Measurements from ENCODE around the gene FBLN2.

The FBLN2 gene

DNA sequence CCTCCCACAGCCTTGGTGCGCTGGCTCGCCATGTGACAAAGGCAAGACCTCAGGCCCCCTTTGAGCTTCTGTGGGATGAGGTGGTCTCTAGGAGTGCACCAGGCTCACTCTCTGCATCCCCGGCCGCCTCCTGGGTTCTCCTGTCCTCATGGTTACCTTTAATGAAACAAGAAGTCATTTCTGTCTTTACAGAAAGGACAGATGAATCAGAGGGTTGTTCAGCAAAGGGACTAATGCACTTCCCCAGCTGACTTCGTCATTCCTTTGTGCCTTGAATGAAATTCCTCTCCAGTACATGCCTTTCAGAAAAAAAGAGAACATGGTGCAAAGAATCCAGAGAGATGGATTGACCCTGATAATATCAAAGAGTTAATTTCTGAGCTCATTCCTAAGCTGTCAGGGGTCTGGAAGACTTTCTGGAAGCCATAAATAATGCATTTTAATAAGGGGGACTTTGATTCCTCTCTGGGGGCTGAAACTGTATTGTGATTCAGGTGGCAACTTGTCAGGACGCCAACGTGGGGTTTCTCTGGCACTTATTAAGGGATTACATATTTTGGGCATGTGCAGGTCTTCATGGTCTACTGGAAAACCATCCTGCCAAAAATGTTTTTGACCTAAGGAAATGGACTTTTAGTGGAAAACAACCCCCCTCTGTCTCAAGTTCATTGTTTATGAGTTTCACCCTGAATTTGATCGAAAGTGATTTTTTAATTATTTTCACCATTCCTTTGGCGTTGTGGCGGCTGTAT, 122.7 kb downstream of the FBLN2 start:
- no peak for DNase-seq

DNA sequence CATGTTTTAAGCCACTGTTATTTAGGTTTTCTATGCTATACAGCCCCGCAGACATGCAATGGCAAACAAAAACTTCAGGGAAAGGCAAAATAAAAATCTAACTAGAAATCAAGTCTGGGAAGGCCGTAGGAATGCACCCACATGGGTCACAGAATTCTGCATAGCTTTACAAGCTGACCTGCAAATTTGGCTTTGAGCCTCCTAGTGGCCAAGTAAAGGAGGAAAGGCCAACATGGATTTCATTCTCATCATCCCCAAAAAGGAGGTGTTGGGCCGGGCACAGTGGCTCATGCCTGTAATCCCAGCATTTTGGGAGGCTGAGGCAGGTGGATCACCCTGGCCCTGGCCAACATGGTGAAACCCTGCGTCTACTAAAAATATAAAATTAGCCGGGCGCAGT, 124.3 kb downstream of the FBLN2 start:
- no peak for DNase-seq

DNA sequence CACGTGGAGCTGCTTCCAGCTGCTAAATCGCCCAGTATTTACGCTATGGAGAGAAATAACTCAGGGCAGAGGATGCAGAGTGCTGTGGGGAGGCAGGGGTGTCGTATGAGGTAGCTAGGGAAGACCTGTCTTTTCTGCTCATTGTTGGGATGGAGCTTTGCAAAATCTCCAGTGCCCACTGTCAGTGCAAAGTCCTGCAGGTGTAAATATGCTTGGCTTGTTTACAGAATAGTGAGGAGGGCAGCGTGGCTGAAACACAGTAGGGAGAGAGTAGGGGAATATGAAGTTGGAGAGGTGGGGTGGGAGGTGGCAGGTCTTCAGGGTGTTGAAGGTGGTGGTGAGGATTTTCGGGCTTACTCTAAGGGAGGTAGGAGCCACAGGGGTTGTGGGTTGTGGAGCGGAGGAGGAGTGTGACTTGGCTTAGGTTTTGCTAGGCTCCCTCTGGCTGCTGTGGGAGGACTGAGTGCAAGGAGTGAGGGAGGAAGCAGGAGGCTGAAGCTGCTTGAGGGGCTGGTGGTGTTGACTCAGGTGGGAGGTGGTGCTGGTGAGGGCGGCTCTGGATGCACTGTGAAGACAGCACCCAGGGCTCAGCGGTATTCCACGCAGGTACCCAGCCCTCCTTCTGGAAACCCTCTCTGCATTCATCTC, 125.7 kb downstream of the FBLN2 start:
- no peak for DNase-seq

DNA sequence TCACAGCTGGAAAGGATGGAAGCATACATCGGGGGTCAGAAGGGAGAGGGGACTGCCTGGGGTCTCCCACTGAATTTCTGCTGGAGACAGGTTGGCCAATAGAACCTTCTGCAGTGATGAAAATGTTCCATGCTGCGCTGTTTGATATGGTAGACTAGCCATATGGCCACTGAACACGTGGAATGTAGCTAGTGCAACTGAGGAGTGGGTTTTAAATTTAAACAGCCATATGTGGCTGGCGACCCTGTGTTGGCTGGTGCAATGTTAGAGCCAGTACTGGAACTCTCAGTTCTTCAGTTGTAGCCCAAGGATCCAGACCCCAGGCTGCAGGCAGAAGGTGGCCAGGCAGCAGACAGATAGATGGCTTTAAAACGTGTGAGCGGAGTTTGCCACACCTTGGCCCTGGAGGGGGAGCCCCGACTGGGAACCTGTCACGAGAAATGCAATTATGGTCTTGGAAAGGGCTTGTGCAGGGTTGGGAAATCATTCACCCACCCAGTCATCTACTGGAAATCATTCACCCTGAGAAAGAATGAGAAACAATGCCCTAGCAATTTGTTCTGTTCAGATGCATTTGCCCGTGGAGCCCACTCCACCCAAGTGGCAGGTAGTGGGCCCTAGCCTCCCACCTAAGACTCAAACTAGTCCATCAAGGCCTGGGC, 127.6 kb downstream of the FBLN2 start:
- no peak for DNase-seq

DNA sequence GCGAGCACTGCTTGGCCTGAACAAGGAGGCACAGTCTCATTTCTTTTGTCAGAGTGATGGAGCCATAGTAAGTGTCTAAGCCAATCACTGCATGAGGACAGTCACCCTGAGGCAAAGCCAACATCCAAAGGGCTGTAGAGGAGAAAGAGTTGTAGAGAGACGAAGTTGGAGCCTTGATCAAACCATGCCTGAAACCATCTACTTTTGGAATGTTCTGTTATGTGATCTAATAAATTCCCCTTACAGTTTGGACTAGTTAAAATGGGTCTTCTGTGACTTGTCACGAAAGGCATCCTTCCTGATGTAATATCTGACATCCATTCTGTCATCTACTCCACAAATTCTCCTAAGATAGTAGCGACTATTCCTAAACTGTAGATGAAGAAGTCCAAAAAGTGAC, 128.3 kb downstream of the FBLN2 start:
- DNase-seq = no peak

DNA sequence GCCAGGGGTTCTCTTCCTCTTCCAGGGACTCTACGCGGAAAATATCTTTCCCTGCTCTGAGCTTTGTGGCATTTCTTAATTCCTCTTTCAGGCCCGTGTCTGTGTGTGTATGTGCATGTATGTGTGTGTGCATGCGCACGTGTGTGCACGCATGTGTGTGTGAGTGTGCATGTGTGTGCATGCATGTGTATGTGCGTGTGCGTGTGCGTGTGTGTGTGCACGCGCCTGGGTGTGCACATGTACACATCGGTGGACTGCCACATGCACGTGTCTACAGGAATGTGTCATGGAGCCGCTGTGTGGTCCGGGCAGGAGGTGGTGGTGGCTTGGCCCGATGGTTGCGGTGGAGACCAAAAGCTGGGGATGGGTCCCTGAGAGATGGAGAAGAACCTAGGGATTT, 133.0 kb downstream of the FBLN2 start:
- DNase-seq = no peak

DNA sequence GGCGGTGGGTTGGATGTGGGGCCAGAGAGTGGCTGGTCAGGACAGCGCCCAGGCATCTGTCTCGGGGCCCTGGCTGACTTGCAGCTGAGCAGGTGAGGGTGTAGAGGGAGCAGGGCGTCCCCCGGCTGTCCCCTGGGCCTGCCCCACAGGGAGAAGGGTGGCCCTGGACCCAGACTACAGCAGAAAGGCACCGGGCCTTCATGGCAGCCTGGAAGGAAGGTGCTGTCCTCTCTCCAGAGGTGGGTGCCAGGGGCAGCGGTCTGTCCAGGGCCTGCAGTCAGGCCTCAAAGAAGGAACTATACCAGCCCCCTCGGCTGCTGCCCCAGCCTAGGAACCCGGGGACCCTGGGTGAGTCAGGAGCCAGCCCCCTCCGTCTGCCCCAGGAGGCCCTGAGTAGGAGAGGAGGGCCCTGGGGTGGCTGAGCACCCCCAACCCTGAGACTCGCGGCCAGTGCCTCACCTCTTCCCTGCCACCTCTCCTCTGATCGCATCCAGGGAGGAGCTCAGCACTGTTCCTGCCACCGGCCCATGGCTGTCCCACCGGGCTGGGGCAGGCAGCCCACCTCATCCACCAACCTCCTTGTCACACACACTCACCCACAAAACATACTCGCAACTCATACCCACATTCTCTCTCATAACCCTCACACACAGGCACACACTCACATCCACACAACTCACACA, 133.5 kb downstream of the FBLN2 start:
- DNase-seq = no peak

DNA sequence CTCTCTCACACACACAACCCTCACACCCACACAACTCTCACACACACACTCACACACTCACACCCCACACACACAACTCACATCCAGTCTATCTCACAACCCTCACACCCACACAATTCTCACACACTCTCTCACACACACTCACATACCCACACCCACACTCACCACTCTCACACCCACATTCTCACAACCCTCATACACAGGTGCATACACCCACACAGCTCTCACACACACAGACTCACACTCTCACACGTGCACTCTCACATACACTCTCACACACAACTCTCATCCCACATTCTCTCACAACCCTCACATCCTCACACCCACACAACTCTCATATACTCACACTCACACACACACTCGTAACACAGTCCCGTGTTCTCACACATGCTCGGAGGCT, 134.4 kb downstream of the FBLN2 start:
- DNase-seq = no peak

DNA sequence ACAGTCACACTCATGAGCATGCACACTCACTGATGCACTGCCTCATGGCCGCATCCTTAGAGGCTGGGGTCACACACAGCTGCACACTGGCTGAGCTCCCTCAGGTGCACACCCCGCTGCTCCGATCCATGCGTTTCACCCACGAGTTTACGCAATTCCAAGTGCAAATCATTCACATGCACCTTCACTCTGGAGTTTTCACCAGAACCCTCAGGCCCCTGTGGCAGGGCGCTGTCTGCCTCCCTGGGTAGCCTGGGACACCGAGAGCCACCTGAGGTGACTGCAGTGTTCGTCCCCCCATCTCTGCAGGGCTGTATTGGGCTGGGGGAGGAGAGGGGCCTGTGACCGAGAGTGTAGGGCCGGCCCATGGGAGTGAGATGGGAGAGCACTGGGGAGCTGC, 134.8 kb downstream of the FBLN2 start:
- DNase-seq = no peak

DNA sequence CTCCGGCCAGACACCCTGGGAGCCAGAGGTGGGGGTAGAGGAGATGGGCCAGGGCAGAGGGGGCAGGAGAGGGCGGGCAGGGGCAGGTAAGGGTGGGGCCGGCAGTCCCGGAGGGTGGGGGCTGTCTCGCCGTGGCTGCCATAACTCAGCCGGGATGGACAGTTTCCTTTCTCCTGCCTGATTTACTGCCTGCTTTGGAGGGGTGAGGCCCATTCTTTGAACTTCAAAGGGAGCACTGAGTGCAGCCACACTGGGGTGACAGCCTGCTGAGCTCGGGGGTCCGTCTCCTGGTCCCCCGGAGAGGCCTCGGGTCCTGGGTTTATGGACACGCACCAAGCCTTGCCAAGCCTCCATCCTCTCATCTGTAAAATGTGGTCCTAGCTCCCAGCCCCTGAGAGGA, 135.4 kb downstream of the FBLN2 start:
- no peak for DNase-seq

DNA sequence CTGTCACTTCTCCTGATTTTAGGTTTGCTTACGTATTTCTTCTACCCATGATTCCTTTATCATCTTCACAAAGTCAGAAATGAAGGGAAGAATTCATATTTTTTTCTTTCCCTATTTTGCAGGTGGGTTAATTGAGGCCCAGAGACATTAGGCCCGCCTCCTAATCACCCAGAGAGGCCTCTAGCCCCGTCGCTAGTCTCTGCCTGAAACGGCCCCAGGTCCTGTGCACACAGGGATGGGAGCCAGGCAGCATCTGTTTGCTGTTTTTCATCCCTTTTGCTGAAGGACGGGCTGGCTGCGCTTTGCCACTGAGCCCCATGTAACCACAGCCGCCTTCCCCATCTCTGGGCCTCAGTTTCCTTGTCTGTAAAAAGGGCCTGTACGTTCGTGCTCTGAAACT, 135.9 kb downstream of the FBLN2 start:
- DNase-seq = no peak

DNA sequence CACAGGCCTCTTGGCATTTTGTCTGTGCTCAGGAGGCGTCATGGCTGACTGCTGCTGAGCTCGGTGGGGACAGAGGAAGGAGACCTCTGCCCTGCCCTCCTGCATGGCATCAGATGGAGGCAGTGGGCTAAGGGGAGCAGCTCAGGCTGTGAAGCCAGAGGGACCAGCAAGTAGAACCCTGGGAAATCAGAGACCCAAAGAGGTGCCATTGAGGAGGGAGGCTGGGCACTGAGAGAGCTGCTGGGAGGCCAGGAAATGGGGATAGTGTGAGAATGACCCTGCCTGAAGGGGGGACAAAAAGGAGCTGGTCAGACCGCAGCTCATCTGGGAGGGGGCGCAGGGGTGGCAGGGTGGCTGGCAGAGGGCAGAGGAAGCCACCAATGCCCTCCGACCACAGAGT, 136.8 kb downstream of the FBLN2 start:
- DNase-seq = no peak

DNA sequence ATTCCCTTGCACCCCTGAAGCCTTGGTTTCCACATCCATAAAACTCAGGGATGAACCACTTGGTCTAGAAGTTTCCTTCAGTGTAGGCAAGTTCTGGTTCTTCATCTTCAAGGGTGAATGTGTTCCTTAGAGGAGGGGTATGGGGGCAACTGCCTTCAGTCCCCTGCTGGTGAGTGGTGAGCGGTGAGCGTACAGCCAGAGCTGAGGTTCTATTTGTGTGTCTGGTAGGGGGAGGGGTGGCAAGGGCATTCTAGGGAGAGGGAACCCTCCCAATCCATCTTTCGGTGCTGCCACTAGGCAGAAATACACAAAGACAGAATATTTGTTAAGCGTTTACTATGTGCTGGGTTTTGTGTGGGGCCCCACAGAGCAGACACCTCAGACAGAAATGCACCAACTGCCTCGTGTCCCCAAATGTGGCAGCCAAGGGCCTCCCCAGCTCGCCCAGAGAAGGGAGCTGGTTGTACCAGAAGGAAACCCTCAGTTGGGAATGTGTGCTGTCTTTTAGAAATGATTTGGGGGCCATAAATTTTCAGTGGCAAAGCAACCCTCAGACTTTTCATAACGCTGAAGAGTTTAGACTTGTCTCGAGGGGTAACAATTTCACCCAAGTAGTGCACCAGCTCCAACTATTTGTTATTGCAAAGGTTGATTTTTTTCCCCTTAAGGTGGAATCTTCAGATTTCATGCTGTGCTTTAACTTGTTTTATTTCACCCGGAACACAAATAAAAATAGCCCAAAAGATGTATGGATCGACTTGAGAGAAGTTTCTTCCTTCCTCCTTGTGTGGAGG, 137.6 kb downstream of the FBLN2 start:
- no peak for DNase-seq

DNA sequence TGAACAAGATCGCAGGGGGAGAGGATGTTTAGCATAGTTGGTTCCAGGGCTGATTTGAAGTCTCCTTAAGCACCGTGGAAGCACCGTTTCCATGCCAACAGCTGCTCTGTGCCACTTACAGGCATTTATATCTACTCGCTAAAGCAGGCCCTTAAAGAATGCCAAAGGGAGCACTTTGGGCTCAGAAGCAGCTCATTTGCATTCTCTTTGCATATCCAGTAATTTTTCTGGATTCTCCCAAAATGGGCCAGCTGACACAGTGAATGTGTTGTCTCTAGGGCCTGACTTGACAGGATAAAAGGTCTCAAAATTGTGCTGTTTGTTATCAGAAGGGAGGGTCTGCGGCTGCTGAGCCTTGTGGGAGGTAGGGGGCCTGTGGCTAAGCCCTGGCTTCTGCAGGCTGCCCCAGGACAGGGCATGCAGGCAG, 138.6 kb downstream of the FBLN2 start:
- no peak for DNase-seq
